Measurements from ENCODE around the gene ZNRF2. TPM values are rescaled to one million over a fixed set of nuclear protein-coding genes. Genes with fewer than 3 reads are reported as not detected.

The ZNRF2 gene
- total and polyA plus RNA-seq, 7 donors, result 14.4 to 33.8 (median 22.5) TPM

- Histone ChIP-seq H3K36me3 (no peaks in the 10 kb centered on the region), H3K27me3 (no peaks in the 10 kb centered on the region), H3K9me3 (no peaks in the 10 kb centered on the region), H3K4me1 (peaks cover 0 to 16% (median 13%) of the 10 kb centered on the region in 4 donors), H3K4me3 (no peak overlapping the region), H3K27ac (no peak overlapping the region)
- intact Hi-C loops (cut with DNase I), result no loop called here
- no peak for DNase-seq
- 95 to 96% methylated on average over 2 of the region's 2 CpGs for WGBS, 2 donors
- TF ChIP-seq POLR2AphosphoS5 (IDR thresholded peaks at IDR 0.05) (no peak), EP300 (IDR thresholded peaks at IDR 0.05) (no peak), CTCF (IDR thresholded peaks at IDR 0.05) (no peak), POLR2A (IDR thresholded peaks at IDR 0.05) (no peak)
Observed at GRCh38 chr7:30241767-30242166, 42.6 kb upstream of the ZNRF2 start.

DNA sequence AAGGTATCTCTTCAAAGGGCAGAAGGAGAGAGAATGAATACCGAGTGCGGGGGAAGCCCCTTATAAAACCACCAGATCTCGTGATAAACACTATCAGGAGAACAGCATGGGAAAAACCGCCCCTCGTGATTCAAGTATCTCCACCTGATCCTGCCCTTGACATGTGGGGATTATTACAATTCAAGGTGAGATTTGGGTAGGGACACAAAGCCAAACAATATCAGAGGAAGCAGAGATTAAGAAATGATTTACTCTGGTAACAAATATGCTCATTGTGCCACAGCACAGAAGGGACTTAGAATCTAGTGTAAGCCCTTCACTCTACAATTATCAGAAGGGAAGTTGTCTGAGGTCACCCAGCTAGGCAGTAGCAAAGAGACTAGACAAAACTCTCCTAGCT, 40.1 kb upstream of the ZNRF2 start:
- H3K27ac ChIP-seq, result no peak overlapping the region
- intact Hi-C loops (cut with DNase I), result no loop called here
- H3K4me3 ChIP-seq, result no peak overlapping the region
- H3K4me1 ChIP-seq, result peaks cover 0 to 6% (median 4%) of the 10 kb centered on the region in 4 donors
- H3K27me3 ChIP-seq, result no peaks in the 10 kb centered on the region
- no peaks in the 10 kb centered on the region for H3K36me3 ChIP-seq
- DNase-seq, result no peak
- 90 to 91% methylated on average over 5 of the region's 5 CpGs for WGBS, 2 donors
- no peaks in the 10 kb centered on the region for H3K9me3 ChIP-seq
- TF ChIP-seq POLR2A (IDR thresholded peaks at IDR 0.05) (no peak), EP300 (IDR thresholded peaks at IDR 0.05) (no peak), CTCF (IDR thresholded peaks at IDR 0.05) (no peak), POLR2AphosphoS5 (IDR thresholded peaks at IDR 0.05) (no peak)

GRCh38 chr7:30245913-30246312, 38.5 kb upstream of the ZNRF2 start:
- no peaks in the 10 kb centered on the region for H3K27me3 ChIP-seq
- TF ChIP-seq POLR2AphosphoS5 (IDR thresholded peaks at IDR 0.05) (no peak), CTCF (IDR thresholded peaks at IDR 0.05) (no peak), POLR2A (IDR thresholded peaks at IDR 0.05) (no peak), EP300 (IDR thresholded peaks at IDR 0.05) (no peak)
- H3K9me3 ChIP-seq, result no peaks in the 10 kb centered on the region
- no peaks in the 10 kb centered on the region for H3K4me1 ChIP-seq
- H3K36me3 ChIP-seq, result no peaks in the 10 kb centered on the region
- DNase-seq, result no peak
- 88 to 96% methylated on average over 7 of the region's 7 CpGs for WGBS, 2 donors
- no peak overlapping the region for H3K27ac ChIP-seq
- no peak overlapping the region for H3K4me3 ChIP-seq
- intact Hi-C loops (cut with DNase I), result no loop called here

DNA sequence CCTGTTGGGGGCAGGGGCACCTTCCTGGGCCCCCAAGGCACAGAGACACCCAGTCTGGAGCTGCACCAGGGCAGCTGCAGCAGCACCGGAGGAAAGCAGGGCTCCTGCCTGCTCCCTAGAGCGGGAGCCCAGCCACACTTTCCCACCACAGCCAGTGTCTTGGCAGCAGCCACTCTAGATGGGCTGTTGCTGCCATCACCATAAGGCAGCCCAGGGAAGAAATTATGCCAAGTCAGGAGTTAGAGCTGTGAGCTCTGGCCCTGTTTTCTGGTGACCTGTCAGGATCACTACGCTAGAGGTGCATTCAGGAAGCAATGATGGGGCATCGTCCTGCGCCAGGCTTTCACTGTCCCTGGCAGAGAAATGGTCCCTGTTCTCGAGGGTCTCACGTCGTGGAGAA, 38.0 kb upstream of the ZNRF2 start:
- no peaks in the 10 kb centered on the region for H3K27me3 ChIP-seq
- H3K9me3 ChIP-seq, result no peaks in the 10 kb centered on the region
- TF ChIP-seq CTCF (IDR thresholded peaks at IDR 0.05), result no peak
- TF ChIP-seq POLR2A (IDR thresholded peaks at IDR 0.05), result no peak
- no peak for TF ChIP-seq EP300 (IDR thresholded peaks at IDR 0.05)
- TF ChIP-seq POLR2AphosphoS5 (IDR thresholded peaks at IDR 0.05), result no peak
- H3K4me3 ChIP-seq, result no peak overlapping the region
- H3K4me1 ChIP-seq, result no peaks in the 10 kb centered on the region
- DNase-seq, result no peak
- WGBS, 2 donors, result 95 to 96% methylated on average over 8 of the region's 8 CpGs
- intact Hi-C loops (cut with DNase I), result no loop called here
- H3K36me3 ChIP-seq, result no peaks in the 10 kb centered on the region
- no peak overlapping the region for H3K27ac ChIP-seq
